ENCODE measurements around the gene PACS1.

GRCh38 chr11:66207816-66208215 is 137.7 kb downstream of the PACS1 start:
- no peak for TF ChIP-seq SUZ12 (IDR thresholded peaks at IDR 0.05)
- TF ChIP-seq SP1 (IDR thresholded peaks at IDR 0.05): no peak
- no peak for TF ChIP-seq L3MBTL2 (conservative IDR thresholded peaks at IDR 0.05)
- no peak for TF ChIP-seq TARDBP (IDR thresholded peaks at IDR 0.05)
- no peak for TF ChIP-seq NFRKB (IDR thresholded peaks at IDR 0.05)
- TF ChIP-seq LEF1 (IDR thresholded peaks at IDR 0.05; ENCODE audit: borderline replicate concordance): no peak
- no peak for TF ChIP-seq CTBP1 (IDR thresholded peaks at IDR 0.05; ENCODE audit: borderline replicate concordance)

All from HEK293T (cell line).